Chondrocyte (in vitro differentiated cells): ENCODE results near the gene TUBA8. TPM values are rescaled to one million over a fixed set of nuclear protein-coding genes. Genes with fewer than 3 reads are reported as not detected.

Experiments
- DNase-seq: peaks from one replicate; pipeline ENCODE4 v3.0.0; 2021; ENCODE audit warnings: mixed read lengths, low spot score
- H3K27ac Mint-ChIP-seq: one replicate; pipeline ENCODE4 v1.8.0; 2021; ENCODE audit warnings: mild to moderate bottlenecking, moderate library complexity, mixed read lengths; ENCODE audit not compliant: unreplicated experiment
- H3K27me3 Mint-ChIP-seq: 2 replicates; pipeline ENCODE4 v1.8.0; 2021; ENCODE audit warnings: low read depth, mixed read lengths
- H3K36me3 Mint-ChIP-seq: 2 replicates; pipeline ENCODE4 v1.8.0; 2021; ENCODE audit warnings: low read depth, mixed read lengths
- H3K4me1 Mint-ChIP-seq: 2 replicates; pipeline ENCODE4 v1.8.0; 2021; ENCODE audit warnings: low read depth, mild to moderate bottlenecking, mixed read lengths
- H3K4me3 Mint-ChIP-seq: one replicate; pipeline ENCODE4 v1.8.0; 2021; ENCODE audit warnings: mild to moderate bottlenecking, moderate library complexity, mixed read lengths; ENCODE audit not compliant: unreplicated experiment
- H3K9me3 Mint-ChIP-seq: 2 replicates; pipeline ENCODE4 v1.8.0; 2021; ENCODE audit warnings: low read depth, mixed read lengths
- CTCF ChIP-seq: fragments of 200-600 bp; sonication (generic); IDR thresholded peaks from 2 replicates; pipeline ENCODE4 v1.5.0; 2021; ENCODE audit warnings: antibody characterized with exemption, mild to moderate bottlenecking, moderate library complexity
- total RNA-seq: library from RNA; stranded (reverse); gene quantifications from 3 replicates; pipeline ENCODE4 v1.2.1, GENCODE V29; 2021

The TUBA8 gene
- total RNA-seq, 1 donor from 2014 or later: 1.2 TPM

- no peak for TF ChIP-seq CTCF
- peak; percentile 37 for DNase-seq
- Mint-ChIP-seq H3K27me3 (no peaks in the 10 kb centered on the region), H3K27ac (no peak overlapping the region), H3K4me1 (peaks cover 32% of the 10 kb centered on the region), H3K4me3 (no peak overlapping the region), H3K36me3 (peaks cover 5% of the 10 kb centered on the region), H3K9me3 (no peaks in the 10 kb centered on the region)
These were observed 35.4 kb upstream of the TUBA8 start for GRCh38 chr22:18075101-18075719.

GRCh38 chr22:18075720-18076497, 34.7 kb upstream of the TUBA8 start:
- TF ChIP-seq CTCF: peak; percentile 95
- H3K27me3 Mint-ChIP-seq: no peaks in the 10 kb centered on the region
- H3K36me3 Mint-ChIP-seq: peaks cover 10% of the 10 kb centered on the region
- peak overlapping the region; percentile 22 for H3K27ac Mint-ChIP-seq
- no peak for DNase-seq
- peaks cover 32% of the 10 kb centered on the region for H3K4me1 Mint-ChIP-seq
- peaks cover 3% of the 10 kb centered on the region for H3K9me3 Mint-ChIP-seq
- no peak overlapping the region for H3K4me3 Mint-ChIP-seq

GRCh38 chr22:18077087-18077638, 33.4 kb upstream of the TUBA8 start:
- Mint-ChIP-seq H3K27me3 (no peaks in the 10 kb centered on the region), H3K4me1 (peaks cover 37% of the 10 kb centered on the region), H3K36me3 (peaks cover 19% of the 10 kb centered on the region), H3K27ac (peak overlapping the region; percentile 97), H3K4me3 (peak overlapping the region; percentile 94), H3K9me3 (peaks cover 3% of the 10 kb centered on the region)
- DNase-seq: no peak
- TF ChIP-seq CTCF: no peak

- peak; percentile 9 for TF ChIP-seq CTCF
- H3K4me1 Mint-ChIP-seq: peaks cover 41% of the 10 kb centered on the region
- H3K4me3 Mint-ChIP-seq: peak within 1 kb of the TSS; percentile 94
- peak within 1 kb of the TSS; percentile 97 for H3K27ac Mint-ChIP-seq
- no peaks in the 10 kb centered on the region for H3K27me3 Mint-ChIP-seq
- H3K9me3 Mint-ChIP-seq: peaks cover 3% of the 10 kb centered on the region
- peaks cover 22% of the 10 kb centered on the region for H3K36me3 Mint-ChIP-seq
- peak; percentile 92 for DNase-seq
These were observed 32.8 kb upstream of the TUBA8 start, which contains the start of gene PEX26 for GRCh38 chr22:18077639-18078328. Gene PEX26 (plus strand): TSS chr22:18077990. CDS start chr22:18078377, 387 bp downstream.
